Ishikawa (cell line): ENCODE data around the gene ZNF541.

Source experiments
- EP300 ChIP-seq: IDR thresholded peaks from 2 replicates; pipeline ENCODE4 v1.6.1; 2012; ENCODE audit warnings: borderline replicate concordance
- TF ChIP-seq, protein P1 (sequence below): IDR thresholded peaks from 2 replicates; pipeline ENCODE4 v1.6.1; 2012

DNA sequence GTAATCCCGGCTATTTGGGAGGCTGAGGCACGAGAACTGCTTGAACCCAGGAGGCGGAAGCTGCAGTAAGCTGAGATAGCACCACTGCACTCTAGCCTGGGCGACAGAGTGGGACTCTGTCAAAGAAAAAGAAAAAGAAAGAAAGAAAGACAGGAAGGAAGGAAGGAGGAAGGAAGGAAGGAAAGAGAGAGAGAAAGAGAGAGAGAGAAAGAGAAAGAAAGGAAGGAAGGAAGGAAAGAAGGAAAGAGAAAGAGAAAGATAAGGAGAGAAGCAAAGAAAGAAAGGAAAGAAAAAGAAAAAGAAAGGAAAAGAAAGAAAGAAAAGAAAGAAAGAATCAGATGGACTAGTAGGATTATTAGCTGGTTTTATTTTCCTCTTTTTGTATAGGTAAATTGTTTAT is 22.8 kb downstream of the ZNF541 start:
- TF ChIP-seq EP300 = no peak
- TF ChIP-seq, protein P1, sequence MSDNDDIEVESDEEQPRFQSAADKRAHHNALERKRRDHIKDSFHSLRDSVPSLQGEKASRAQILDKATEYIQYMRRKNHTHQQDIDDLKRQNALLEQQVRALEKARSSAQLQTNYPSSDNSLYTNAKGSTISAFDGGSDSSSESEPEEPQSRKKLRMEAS = no peak
